LNCAP (cell line): ENCODE data around the gene RPLP2.

Experiments used
- TF ChIP-seq, protein P1 (sequence below): fragments of 450-650 bp; IDR thresholded peaks from 2 replicates; pipeline ENCODE4 v1.5.1; 2017; ENCODE audit warnings: mild to moderate bottlenecking

RPLP2 gene

GRCh38 chr11:811446-812245 lies 1.9 kb downstream of the RPLP2 start:
- TF ChIP-seq, protein P1, sequence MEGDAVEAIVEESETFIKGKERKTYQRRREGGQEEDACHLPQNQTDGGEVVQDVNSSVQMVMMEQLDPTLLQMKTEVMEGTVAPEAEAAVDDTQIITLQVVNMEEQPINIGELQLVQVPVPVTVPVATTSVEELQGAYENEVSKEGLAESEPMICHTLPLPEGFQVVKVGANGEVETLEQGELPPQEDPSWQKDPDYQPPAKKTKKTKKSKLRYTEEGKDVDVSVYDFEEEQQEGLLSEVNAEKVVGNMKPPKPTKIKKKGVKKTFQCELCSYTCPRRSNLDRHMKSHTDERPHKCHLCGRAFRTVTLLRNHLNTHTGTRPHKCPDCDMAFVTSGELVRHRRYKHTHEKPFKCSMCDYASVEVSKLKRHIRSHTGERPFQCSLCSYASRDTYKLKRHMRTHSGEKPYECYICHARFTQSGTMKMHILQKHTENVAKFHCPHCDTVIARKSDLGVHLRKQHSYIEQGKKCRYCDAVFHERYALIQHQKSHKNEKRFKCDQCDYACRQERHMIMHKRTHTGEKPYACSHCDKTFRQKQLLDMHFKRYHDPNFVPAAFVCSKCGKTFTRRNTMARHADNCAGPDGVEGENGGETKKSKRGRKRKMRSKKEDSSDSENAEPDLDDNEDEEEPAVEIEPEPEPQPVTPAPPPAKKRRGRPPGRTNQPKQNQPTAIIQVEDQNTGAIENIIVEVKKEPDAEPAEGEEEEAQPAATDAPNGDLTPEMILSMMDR, result peak; percentile 14; the same call in 1 of the 2 replicates

DNA sequence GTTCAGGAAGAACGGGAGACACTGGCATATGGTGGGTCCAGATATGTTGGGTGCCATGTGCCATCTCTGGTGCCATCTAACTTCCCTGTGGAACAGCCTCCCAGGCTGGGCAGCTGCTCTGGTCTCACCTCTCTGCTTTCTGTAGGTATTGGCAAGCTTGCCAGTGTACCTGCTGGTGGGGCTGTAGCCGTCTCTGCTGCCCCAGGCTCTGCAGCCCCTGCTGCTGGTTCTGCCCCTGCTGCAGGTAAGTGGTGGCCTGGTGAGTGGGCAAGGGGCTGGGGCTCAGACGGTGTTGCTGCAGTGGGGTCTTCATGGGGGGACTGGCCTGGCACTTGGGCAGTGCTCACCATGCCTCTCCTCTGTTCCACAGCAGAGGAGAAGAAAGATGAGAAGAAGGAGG lies 2.6 kb downstream of the RPLP2 start:
- TF ChIP-seq, protein P1, result no peak

DNA sequence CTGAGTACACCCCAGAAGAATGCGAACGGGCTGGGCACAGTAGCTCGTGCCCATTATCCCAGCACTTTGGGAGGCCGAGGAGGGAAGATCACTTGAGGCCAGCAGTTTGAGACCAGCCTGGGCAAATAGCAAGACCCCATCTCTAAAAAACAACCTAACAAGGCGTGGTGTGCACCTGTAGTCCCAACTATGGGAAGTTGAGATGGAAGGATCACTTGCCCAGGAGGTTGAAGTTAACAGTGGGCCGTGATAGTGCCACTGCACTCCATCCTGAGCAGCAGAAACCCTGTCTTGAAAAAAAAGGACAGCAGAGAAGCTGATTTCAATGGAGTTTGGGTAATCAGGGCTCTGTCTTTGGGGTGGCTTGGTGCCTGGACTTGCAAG lies 3.3 kb downstream of the RPLP2 start:
- TF ChIP-seq, protein P1, result no peak

GRCh38 chr11:813456-814096 lies 3.8 kb downstream of the RPLP2 start:
- TF ChIP-seq, protein P1, result no peak

DNA sequence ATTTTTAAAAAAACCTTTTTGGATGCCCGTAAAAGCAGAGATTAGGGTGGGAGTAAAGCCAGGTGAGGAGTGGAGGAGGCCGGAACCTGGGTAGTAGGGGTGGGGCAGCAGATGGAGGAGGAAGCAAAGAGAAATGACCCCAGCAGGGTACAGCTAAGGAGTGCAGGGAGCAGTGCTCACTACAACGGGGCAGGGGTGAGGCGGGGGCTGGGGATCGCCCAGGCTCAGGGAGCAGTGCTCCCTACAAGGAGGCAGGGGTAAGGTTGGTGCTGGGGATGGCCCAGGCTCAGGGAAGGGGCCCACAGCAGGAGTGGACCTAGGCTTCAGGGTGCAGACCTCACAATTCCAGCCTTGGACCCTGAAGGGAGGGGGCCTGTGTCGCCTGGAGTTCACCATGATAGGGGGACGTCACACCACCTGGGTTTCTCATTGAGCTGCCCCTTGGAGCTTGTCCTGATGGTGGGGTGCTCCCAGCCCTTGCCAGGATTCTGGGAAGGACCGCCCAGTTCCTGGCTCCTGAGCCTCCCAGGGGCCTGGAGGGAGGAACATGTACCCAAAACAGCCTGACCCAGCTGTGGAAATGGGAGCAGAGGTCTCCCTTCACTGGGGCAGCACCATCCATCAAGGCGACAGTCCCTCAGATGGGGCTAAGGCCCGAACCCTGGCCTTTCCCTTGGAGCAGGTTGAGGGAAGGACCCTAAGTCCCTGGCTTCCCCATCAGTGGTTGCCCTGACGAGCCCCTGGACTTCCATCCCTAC lies 6.1 kb downstream of the RPLP2 start:
- TF ChIP-seq, protein P1, result no peak

GRCh38 chr11:816433-816779 lies 6.6 kb downstream of the RPLP2 start:
- TF ChIP-seq, protein P1, result no peak

- TF ChIP-seq, protein P1, result no peak
These were observed 8.8 kb downstream of the RPLP2 start, which contains the start of gene PNPLA2 for GRCh38 chr11:818396-819128. TSS of gene PNPLA2 (plus strand) at chr11:818914. CDS start at chr11:819719, 805 bp downstream.
